IMR-90 (cell line): ENCODE results near the gene EID2B. TPM values are rescaled to one million over a fixed set of nuclear protein-coding genes. Genes with fewer than 3 reads are reported as not detected.

Source experiments
- ATAC-seq: fragments of 200-7000 bp; cut with Tn5 transposase; 2 replicates; pipeline ENCODE4 v1.9.1; 2020; ENCODE audit warnings: low read depth, mild to moderate bottlenecking, moderate library complexity
- BruUV-seq: library from RNA; stranded (reverse); fragments of 400-500 nt; replicated peaks from 2 replicates; lab custom pipeline; 2021; lab: Mats Ljungman, UMichigan
- CTCF ChIA-PET: fragments of 300-600 bp; formaldehyde crosslinking; extraction: SDS; loops from one replicate; lab custom pipeline; 2021; ENCODE audit warnings: antibody characterized with exemption; lab: Yijun Ruan, JAX
- POLR2A ChIA-PET: fragments of 300-600 bp; sonication (Branson Sonifier 250); formaldehyde crosslinking; loops from one replicate; lab custom pipeline; 2022; ENCODE audit warnings: antibody characterized with exemption; ENCODE audit not compliant: unreplicated experiment; lab: Charles Lee
- DNase-seq: peaks from one replicate; pipeline ENCODE4 v3.0.0; 2013
- H2AFZ ChIP-seq: replicated peaks from 2 replicates; pipeline ENCODE3; 2013; ENCODE audit warnings: low read length, mild to moderate bottlenecking; ENCODE audit not compliant: poor library complexity
- H2AK5ac ChIP-seq: 2 replicates; pipeline ENCODE4 v1.6.1; 2013; ENCODE audit warnings: low read depth, low read length, inconsistent platforms
- H2AK9ac ChIP-seq: replicated peaks from 2 replicates; pipeline ENCODE3; 2013; ENCODE audit warnings: mild to moderate bottlenecking, low read depth, low read length, moderate library complexity; ENCODE audit not compliant: poor library complexity
- H2BK120ac ChIP-seq: 2 replicates; pipeline ENCODE4 v1.6.1; 2013; ENCODE audit warnings: low read depth, low read length, inconsistent platforms
- H2BK15ac ChIP-seq: 3 replicates; pipeline ENCODE4 v1.6.1; 2013; ENCODE audit warnings: low read depth, low read length, inconsistent platforms
- H2BK20ac ChIP-seq: 2 replicates; pipeline ENCODE4 v1.6.1; 2013; ENCODE audit warnings: low read depth, mild to moderate bottlenecking, inconsistent platforms, low read length, moderate library complexity
- H2BK5ac ChIP-seq: 2 replicates; pipeline ENCODE4 v1.6.1; 2013; ENCODE audit warnings: mild to moderate bottlenecking, low read depth, low read length, inconsistent platforms; ENCODE audit not compliant: poor library complexity, severe bottlenecking
- H3K14ac ChIP-seq: replicated peaks from 2 replicates; pipeline ENCODE4 v1.6.1; 2013; ENCODE audit warnings: low read depth, low read length, inconsistent platforms
- H3K18ac ChIP-seq: 2 replicates; pipeline ENCODE4 v1.6.1; 2013; ENCODE audit warnings: low read depth, low read length, control low read depth
- H3K23ac ChIP-seq: 2 replicates; pipeline ENCODE4 v1.6.1; 2013; ENCODE audit warnings: low read depth, low read length, inconsistent platforms
- H3K27ac ChIP-seq: 2 replicates; pipeline ENCODE4 v1.5.1; 2013; ENCODE audit warnings: mild to moderate bottlenecking, control low read depth, low read length; ENCODE audit not compliant: insufficient read depth
- H3K27me3 ChIP-seq: 2 replicates; pipeline ENCODE4 v1.6.1; 2013; ENCODE audit warnings: low read length; ENCODE audit not compliant: control insufficient read depth, insufficient read depth
- H3K36me3 ChIP-seq: 2 replicates; pipeline ENCODE4 v1.6.1; 2013; ENCODE audit warnings: low read length, mixed read lengths; ENCODE audit not compliant: control insufficient read depth, insufficient read depth
- H3K4ac ChIP-seq: 2 replicates; pipeline ENCODE4 v1.6.1; 2013; ENCODE audit warnings: low read depth, low read length, inconsistent platforms
- H3K4me1 ChIP-seq: 2 replicates; pipeline ENCODE4 v1.6.1; 2013; ENCODE audit warnings: low read length, mixed read lengths; ENCODE audit not compliant: control insufficient read depth, insufficient read depth
- H3K4me2 ChIP-seq: 2 replicates; pipeline ENCODE4 v1.6.1; 2013; ENCODE audit warnings: low read depth, mild to moderate bottlenecking, control low read depth, low read length, moderate library complexity
- H3K4me3 ChIP-seq: 2 replicates; pipeline ENCODE4 v1.5.1; 2013; ENCODE audit warnings: low read depth, mild to moderate bottlenecking, control low read depth, low read length, moderate library complexity; ENCODE audit not compliant: insufficient read depth
- H3K56ac ChIP-seq: 2 replicates; pipeline ENCODE4 v1.6.1; 2013; ENCODE audit warnings: low read length, inconsistent platforms; ENCODE audit not compliant: insufficient read depth; ENCODE audit errors: extremely low read depth
- H3K79me1 ChIP-seq, 2 experiments: 2 replicates each; pipeline ENCODE4 v1.6.1; 2013; ENCODE audit warnings: low read length in 2 of 2, inconsistent platforms in 1 of 2, low read depth in 1 of 2
- H3K9ac ChIP-seq: 2 replicates; pipeline ENCODE4 v1.6.1; 2013; ENCODE audit warnings: low read depth, low read length, control low read depth
- H3K9me1 ChIP-seq: 2 replicates; pipeline ENCODE4 v1.6.1; 2013; ENCODE audit warnings: low read length, inconsistent platforms; ENCODE audit not compliant: insufficient read depth
- H3K9me3 ChIP-seq: 2 replicates; pipeline ENCODE4 v1.6.1; 2013; ENCODE audit warnings: low read length; ENCODE audit not compliant: control insufficient read depth, insufficient read depth
- H4K20me1 ChIP-seq: 2 replicates; pipeline ENCODE4 v1.6.1; 2013; ENCODE audit warnings: low read length, inconsistent platforms; ENCODE audit not compliant: insufficient read depth
- H4K5ac ChIP-seq: 2 replicates; pipeline ENCODE4 v1.6.1; 2013; ENCODE audit warnings: mild to moderate bottlenecking, low read depth, low read length, control low read depth
- H4K8ac ChIP-seq, 2 experiments: 2 replicates each; pipeline ENCODE4 v1.6.1; 2013; ENCODE audit warnings: low read depth in 2 of 2, low read length in 2 of 2, control low read depth in 1 of 2, inconsistent platforms in 1 of 2
- H4K91ac ChIP-seq: 2 replicates; pipeline ENCODE4 v1.6.1; 2013; ENCODE audit warnings: low read depth, low read length, inconsistent platforms; ENCODE audit not compliant: insufficient read depth
- CEBPB ChIP-seq: IDR thresholded peaks from 2 replicates; pipeline ENCODE4 v1.6.1; 2012; ENCODE audit warnings: low read depth, low read length, improper control_type of control experiment
- CHD1 ChIP-seq: IDR thresholded peaks from 2 replicates; pipeline ENCODE4 v1.6.1; 2012; ENCODE audit warnings: low read depth, low read length, improper control_type of control experiment
- FOS ChIP-seq: fragments of 150-350 bp; IDR thresholded peaks from 2 replicates; pipeline ENCODE4 v1.6.1; 2016; ENCODE audit warnings: low read depth, low read length
- MAZ ChIP-seq: IDR thresholded peaks from 2 replicates; pipeline ENCODE4 v1.6.1; 2012; ENCODE audit warnings: low read depth, mild to moderate bottlenecking, low read length, improper control_type of control experiment, moderate library complexity, borderline replicate concordance
- MXI1 ChIP-seq: IDR thresholded peaks from 2 replicates; pipeline ENCODE4 v1.6.1; 2012; ENCODE audit warnings: low read depth, mild to moderate bottlenecking, low read length, moderate library complexity, borderline replicate concordance
- NFE2L2 ChIP-seq: fragments of 150-350 bp; IDR thresholded peaks from 2 replicates; pipeline ENCODE4 v1.6.1; 2016; ENCODE audit warnings: low read depth, mild to moderate bottlenecking, low read length
- POLR2A ChIP-seq: IDR thresholded peaks from 2 replicates; pipeline ENCODE4 v1.6.1; 2012; ENCODE audit warnings: mild to moderate bottlenecking, low read depth, low read length
- RCOR1 ChIP-seq: IDR thresholded peaks from 2 replicates; pipeline ENCODE4 v1.6.1; 2012; ENCODE audit warnings: mild to moderate bottlenecking, low read length, improper control_type of control experiment; ENCODE audit not compliant: insufficient replicate concordance
- RFX5 ChIP-seq: IDR thresholded peaks from 2 replicates; pipeline ENCODE4 v1.8.0; 2012; ENCODE audit warnings: low read depth, mild to moderate bottlenecking, low read length, moderate library complexity
- WGBS, 2 experiments: methylation state at CpG; one replicate each; pipeline versions ENCODE4 v1.1.5 to v1.1.7; 2013; ENCODE audit warnings: missing lambda C conversion rate in 2 of 2; ENCODE audit not compliant: insufficient read length in 1 of 2; ENCODE audit errors: extremely low coverage in 2 of 2; 5-methylcytosine and 5-hydroxymethylcytosine counted together
- dilution Hi-C: fragments of 300-500 bp; cut with HindIII; formaldehyde crosslinking; loops from one replicate; pipeline ENCODE4 v1.14.3; 2018; ENCODE audit warnings: low sequenced_read_pairs; ENCODE audit not compliant: unreplicated experiment
- in situ Hi-C: fragments of 300-500 bp; cut with MboI; formaldehyde crosslinking; loops from 3 replicates; pipeline ENCODE4 v1.14.3; 2019; ENCODE audit warnings: low sequenced_read_pairs, inconsistent platforms, mixed read lengths
- intact Hi-C: fragments of 100-400 bp; cut with micrococcal nuclease; formaldehyde crosslinking; loops from 2 replicates; pipeline ENCODE4 v1.10.0; 2022
- polyA plus RNA-seq, 3 experiments: library from polyadenylated mRNA; depleted of rRNA; stranded (reverse); fragments of >200 nt; gene quantifications; 2 replicates each; pipeline ENCODE4 v1.2.3, GENCODE V29; 2012; ENCODE audit warnings: low replicate concordance in 1 of 3
- total RNA-seq: library from RNA; depleted of rRNA; stranded (reverse); fragments of >200 nt; gene quantifications from 2 replicates; pipeline ENCODE4 v1.2.3, GENCODE V29; 2012

Gene EID2B
- total and polyA plus RNA-seq, 2 of the 4 experiments (the other 2 are of a cell fraction): 2.5 to 2.7 TPM

DNA sequence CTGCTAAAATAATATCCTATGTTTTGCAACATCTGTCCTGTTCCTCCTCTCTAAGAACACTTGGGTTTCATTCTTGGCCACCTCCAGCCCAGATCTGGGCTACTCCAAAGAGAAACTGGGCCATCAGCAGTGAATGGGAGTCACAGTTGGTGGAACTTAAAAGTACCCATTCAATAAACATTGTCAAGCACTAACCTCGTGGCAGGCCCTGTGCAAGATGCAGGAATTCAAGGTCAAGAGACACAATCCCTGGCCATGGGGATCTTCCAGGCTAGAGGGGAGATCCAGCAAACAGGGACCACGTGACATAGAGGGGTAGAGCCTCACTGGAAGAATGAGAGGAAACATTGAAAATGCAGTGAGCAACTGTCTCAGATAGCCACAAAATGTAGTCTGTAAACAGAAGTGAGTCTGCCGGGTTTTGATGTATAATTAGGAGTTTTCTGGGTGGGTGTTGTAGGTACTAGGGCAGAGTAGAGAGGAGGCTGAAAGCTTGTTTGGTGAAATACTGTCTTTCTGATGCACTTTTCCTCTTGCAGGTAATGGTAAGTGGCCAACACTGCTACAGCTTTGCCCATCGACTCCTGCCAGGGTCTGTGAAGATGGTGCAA is 22.2 kb upstream of the EID2B start:
- ChIA-PET POLR2A (no interaction called here), CTCF (no interaction called here)
- 29% methylated on average over 2 of the region's 4 CpGs; no CpG with 5 or more reads in 1 of the 2 experiments for WGBS, 2 experiments
- Histone ChIP-seq H3K4ac (no peak overlapping the region), H3K27ac (no peak overlapping the region), H3K4me2 (no peak overlapping the region), H4K91ac (no peak overlapping the region), H2BK20ac (no peak overlapping the region), H2AFZ (no peak overlapping the region), H3K27me3 (peaks cover 14% of the 10 kb centered on the region), H3K9me3 (no peaks in the 10 kb centered on the region), H2BK5ac (no peak overlapping the region), H3K9ac (no peak overlapping the region), H3K56ac (no peak overlapping the region), H2AK9ac (no peak overlapping the region), H3K79me1 (no peaks in the 10 kb centered on the region), H3K23ac (no peak overlapping the region), H3K4me3 (no peak overlapping the region), H2BK120ac (no peak overlapping the region), H3K14ac (no peak overlapping the region), H4K5ac (no peak overlapping the region), H3K9me1 (no peaks in the 10 kb centered on the region), H2AK5ac (no peak overlapping the region), H4K8ac (no peak overlapping the region), H3K36me3 (no peaks in the 10 kb centered on the region), H2BK15ac (no peak overlapping the region), H3K4me1 (no peaks in the 10 kb centered on the region), H4K20me1 (no peaks in the 10 kb centered on the region), H3K18ac (no peak overlapping the region)
- dilution Hi-C loops (no loop called here), intact Hi-C loops (loop anchor here (5.0 kb wide), 1 partner anchor 212 kb away; no protein-coding TSS in a partner anchor), in situ Hi-C loops (loop anchor here (10.0 kb wide), 1 partner anchor 120 kb away; no protein-coding TSS in a partner anchor)
- BruUV-seq: no TSS peak
- DNase-seq (no peak), ATAC-seq (no peak)
- TF ChIP-seq CEBPB (no peak), NFE2L2 (no peak), RFX5 (no peak), POLR2A (no peak), RCOR1 (no peak), MAZ (no peak), FOS (no peak), CHD1 (no peak), MXI1 (no peak)
